Activated CD4-positive, alpha-beta T cell treated with anti-CD3 and anti-CD28 coated beads, Interleukin-2, amount 50 U/mL, for 4 hours (primary cell): ENCODE data around the gene OLA1.

ENCODE experiments used
- DNase-seq, 2 experiments: peaks; one replicate each; pipeline ENCODE4 v3.0.0-alpha.2; 2020

Gene OLA1

DNA sequence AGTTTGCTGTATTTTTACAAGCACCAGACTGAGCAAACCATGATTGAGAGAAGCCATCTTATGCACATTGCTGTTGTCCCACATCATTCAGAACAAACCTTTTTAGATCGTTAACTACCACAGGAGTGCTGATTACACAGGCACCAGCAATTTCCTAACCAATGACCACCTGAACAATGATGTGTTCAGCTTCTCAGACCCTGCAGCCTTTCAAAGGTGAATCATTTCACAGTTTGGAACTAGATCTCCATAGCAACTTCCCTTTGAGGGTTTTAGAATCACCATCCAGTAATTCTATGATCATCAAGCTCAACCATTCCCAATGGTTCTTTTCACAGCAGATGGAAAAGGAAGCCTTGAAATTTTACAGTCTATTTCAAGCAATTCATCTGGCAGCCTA is 71.4 kb downstream of the OLA1 start:
- no peak for DNase-seq

DNA sequence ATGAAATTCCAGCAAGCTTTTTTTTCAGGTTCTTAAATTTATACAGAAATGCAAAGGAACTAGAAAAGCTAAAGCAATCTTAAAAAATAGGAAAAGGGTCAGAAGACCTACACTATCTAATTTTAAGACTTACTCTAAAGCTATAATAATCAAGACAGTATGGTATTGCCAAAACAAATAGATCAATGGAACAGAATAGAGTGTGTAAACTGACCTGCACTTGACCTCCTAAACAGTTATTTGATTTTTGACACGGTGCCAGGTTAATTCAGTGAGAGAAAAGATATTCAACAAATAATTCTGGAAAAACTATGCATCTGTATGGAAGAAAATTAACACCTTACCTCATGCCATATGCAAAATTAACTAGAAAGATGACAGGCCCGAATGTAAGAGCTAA is 73.6 kb downstream of the OLA1 start:
- no peak for DNase-seq

DNA sequence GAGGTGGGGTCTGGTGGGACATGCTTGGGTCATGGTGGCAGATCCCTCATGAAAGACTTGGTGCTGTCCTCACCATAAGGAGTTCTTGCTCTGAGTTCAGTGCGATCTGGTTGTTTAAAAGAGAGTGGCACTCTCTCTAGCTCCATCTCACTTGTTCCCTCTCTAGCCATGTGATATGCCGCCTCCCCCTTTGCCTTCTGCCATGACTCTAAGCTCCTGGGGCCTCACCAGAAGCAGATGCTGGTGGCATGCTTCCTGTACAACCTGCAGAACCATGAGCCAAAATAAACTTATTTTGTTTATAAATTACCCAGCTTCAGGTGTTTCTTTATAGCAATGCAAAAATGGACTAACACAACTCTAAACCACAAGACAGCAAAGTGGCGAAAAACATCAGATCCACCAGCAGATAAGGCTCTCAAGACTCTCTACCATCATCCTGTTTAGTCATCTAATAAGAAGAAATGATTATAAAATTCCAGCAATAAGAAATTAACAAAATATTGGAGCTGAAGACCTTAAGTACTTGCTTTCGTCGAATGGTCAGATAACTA is 75.5 kb downstream of the OLA1 start:
- DNase-seq, result no peak

- DNase-seq, result no peak
Observed at GRCh38 chr2:174171686-174172445, 76.5 kb downstream of the OLA1 start.

GRCh38 chr2:174169372-174169771 is 79.0 kb downstream of the OLA1 start:
- DNase-seq, result no peak

GRCh38 chr2:174166261-174166660 is 82.1 kb downstream of the OLA1 start:
- no peak for DNase-seq

- DNase-seq, result no peak
Observed at GRCh38 chr2:174161490-174161889, 86.8 kb downstream of the OLA1 start.

GRCh38 chr2:174158003-174158402 is 90.3 kb downstream of the OLA1 start:
- peak in 1 of 2 experiments; percentile 7 for DNase-seq

DNA sequence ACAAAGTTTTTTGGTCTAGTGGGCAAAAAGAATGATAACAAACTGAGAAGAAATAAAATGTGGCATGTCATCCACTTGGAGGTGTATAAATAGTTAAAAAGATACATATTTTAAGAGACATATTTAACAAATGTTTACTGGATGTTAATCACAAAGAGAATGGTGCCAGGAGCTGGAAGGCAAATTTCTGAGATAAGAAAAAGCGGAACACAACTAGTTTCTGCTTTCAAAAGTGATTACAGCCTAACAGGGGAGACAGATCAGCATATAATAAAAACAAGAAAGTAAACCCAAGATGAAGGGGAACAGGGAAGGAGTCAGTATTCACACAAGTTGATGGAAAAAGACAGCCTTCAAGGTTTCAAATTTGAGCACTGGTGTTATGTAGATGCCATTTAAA is 91.3 kb downstream of the OLA1 start:
- DNase-seq, result no peak

GRCh38 chr2:174153757-174154680 is 94.3 kb downstream of the OLA1 start:
- DNase-seq, result no peak

DNA sequence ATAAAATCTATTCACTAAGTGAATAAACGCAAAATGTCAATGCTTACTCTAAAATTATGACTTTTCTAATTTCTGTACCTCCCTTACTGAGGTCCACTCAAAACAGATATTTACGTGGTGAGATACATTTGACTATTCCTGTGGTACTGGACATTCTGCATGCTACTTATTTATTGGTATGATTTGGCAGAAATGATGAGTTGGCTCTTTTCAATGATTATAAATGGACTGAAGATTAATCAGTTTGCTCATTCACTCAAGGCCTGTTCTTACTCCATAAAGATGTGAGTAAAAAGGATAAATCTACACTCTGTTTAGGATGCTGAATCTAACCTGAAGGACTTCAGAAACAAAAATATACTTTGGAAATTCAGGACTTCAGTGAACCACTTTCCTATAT is 98.8 kb downstream of the OLA1 start:
- no peak for DNase-seq

GRCh38 chr2:174148833-174149232 is 99.5 kb downstream of the OLA1 start:
- DNase-seq, result no peak

DNA sequence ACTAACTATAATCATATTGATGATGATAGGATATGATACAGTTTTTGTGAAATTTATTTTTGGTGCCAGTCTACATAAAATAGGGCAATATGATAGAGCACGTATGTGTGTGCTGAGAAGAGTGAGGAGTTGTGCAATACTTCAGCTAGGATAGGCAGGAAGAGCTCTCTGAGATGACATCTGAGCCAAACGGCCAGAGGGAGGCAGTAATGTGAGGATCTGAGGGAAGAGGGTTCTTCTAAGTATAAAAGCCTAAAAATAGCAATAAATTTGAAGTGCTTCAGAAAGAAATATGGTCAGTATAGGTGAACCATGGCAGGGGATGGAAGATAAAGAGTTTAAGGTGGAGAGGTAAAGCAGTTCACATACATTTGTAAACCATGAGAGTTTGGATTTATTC is 102.5 kb downstream of the OLA1 start:
- no peak for DNase-seq

GRCh38 chr2:174142290-174142689 is 106.0 kb downstream of the OLA1 start:
- DNase-seq, result no peak

- DNase-seq, result no peak
Observed at GRCh38 chr2:174138161-174138560, 110.2 kb downstream of the OLA1 start.

DNA sequence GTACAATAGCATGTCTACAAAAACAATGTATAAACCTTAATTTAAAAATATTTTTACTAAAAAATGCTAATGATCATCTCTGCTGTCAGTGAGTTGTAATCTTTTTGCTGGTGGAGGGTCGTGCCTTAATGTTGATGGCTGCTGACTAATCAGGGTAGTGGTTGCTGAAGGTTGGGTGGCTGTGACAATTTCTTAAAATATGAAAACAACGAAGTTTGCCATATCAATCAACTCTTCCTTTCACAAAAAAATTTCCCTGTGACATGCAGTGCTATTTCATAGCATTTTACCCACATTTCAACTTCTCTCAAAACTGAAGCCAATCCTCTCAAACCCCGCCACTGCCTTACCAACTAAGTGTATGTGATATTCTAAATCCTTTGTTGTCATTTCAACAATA is 112.4 kb downstream of the OLA1 start:
- no peak for DNase-seq

- DNase-seq, result no peak
Observed at GRCh38 chr2:174125090-174125489, 123.2 kb downstream of the OLA1 start.

GRCh38 chr2:174124181-174124580 is 124.2 kb downstream of the OLA1 start:
- DNase-seq, result no peak

GRCh38 chr2:174122185-174122584 is 126.1 kb downstream of the OLA1 start:
- DNase-seq, result no peak

DNA sequence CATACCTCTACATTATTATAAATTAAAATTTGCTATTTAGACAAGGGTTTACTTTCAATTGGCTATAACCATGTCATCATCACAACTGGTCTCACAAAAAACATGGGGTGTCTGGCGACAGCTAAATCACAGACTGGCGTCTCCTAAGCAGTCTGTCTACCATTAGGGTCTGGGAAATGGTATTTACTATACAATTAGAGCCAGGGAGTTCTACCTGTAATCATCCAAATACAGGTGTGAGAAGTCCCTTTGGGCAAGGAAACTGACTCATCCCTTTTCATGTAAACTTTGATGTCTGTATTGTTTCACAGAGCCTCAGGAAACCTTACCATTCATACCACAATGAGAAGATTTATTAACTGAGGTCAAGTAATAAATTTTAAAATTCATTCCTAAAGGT is 126.7 kb downstream of the OLA1 start:
- no peak for DNase-seq

- no peak for DNase-seq
Observed at GRCh38 chr2:174121175-174121574, 127.2 kb downstream of the OLA1 start.

GRCh38 chr2:174120346-174120745 is 128.0 kb downstream of the OLA1 start:
- no peak for DNase-seq

- no peak for DNase-seq
Observed at GRCh38 chr2:174117951-174118930, 130.1 kb downstream of the OLA1 start.
